Kidney (tissue), 14 donors: ENCODE data around the gene LTBP1. TPM values are rescaled to one million over a fixed set of nuclear protein-coding genes. Genes with fewer than 3 reads are reported as not detected.
A peak's percentile ranks its signal among the peaks of the same experiment; 100 is the strongest.

Experiments used
- DNase-seq, 5 donors: peaks; one replicate each; pipeline ENCODE4 v3.0.0-alpha.2; 2013 to 2020
- FAIRE-seq: peaks from 2 replicates; lab custom pipeline; 2012; peaks lifted over from hg19 to GRCh38; lab: Jason Lieb, UNC
- H3K27ac ChIP-seq, 2 donors: one replicate each; pipeline ENCODE4 v1.7.0; 2013; ENCODE audit warnings: low read depth in 2 of 2, low read length in 2 of 2, inconsistent platforms in 1 of 2
- H3K27me3 ChIP-seq: one replicate; pipeline ENCODE4 v1.7.1; 2013; ENCODE audit warnings: low read length, inconsistent platforms; ENCODE audit not compliant: control insufficient read depth, insufficient read depth
- H3K36me3 ChIP-seq, 3 donors: one replicate each; pipeline versions ENCODE4 v1.7.0 to v1.7.1; 2013; ENCODE audit warnings: low read length in 3 of 3, control low read depth in 1 of 3, inconsistent platforms in 1 of 3; ENCODE audit not compliant: insufficient read depth in 3 of 3, control insufficient read depth in 2 of 3
- H3K4me1 ChIP-seq, 3 donors: one replicate each; pipeline versions ENCODE4 v1.7.0 to v1.7.1; 2013; ENCODE audit warnings: low read length in 3 of 3, inconsistent platforms in 1 of 3, low read depth in 1 of 3; ENCODE audit not compliant: control insufficient read depth in 2 of 3, insufficient read depth in 2 of 3
- H3K4me3 ChIP-seq, 3 donors: one replicate each; pipeline versions ENCODE4 v1.7.0 to v1.8.1; 2013; ENCODE audit warnings: low read length in 3 of 3, control low read depth in 1 of 3, inconsistent platforms in 1 of 3
- H3K9ac ChIP-seq, 3 donors: one replicate each; pipeline versions ENCODE4 v1.7.0 to v1.7.1; 2013; ENCODE audit warnings: low read length in 3 of 3, control low read depth in 1 of 3, inconsistent platforms in 1 of 3
- H3K9me3 ChIP-seq, 3 donors: one replicate each; pipeline versions ENCODE4 v1.7.0 to v1.7.1; 2013; ENCODE audit warnings: low read length in 3 of 3, control low read depth in 1 of 3, inconsistent platforms in 1 of 3; ENCODE audit not compliant: control insufficient read depth in 2 of 3, insufficient read depth in 1 of 3
- intact Hi-C: fragments of 100-400 bp; cut with DNase I; formaldehyde crosslinking; loops from one replicate; pipeline ENCODE4 v1.11.1; 2022
- polyA plus RNA-seq: library from polyadenylated mRNA; stranded (reverse); fragments of 350-450 nt; fragmentation: Illumina TruSeq; extraction: RNeasy Lipid Tissue Mini Kit (QIAGEN cat#74804); gene quantifications from one replicate; pipeline ENCODE4 v1.2.3, GENCODE V29; 2014; ENCODE audit warnings: low read depth, low replicate concordance; ENCODE audit not compliant: insufficient read depth
- total RNA-seq: library from RNA; stranded (reverse); fragmentation: NEBNext Ultra II Directional; extraction: Animal tissue kit (Norgen Biotek cat#: 25700); gene quantifications from one replicate; pipeline ENCODE4 v1.2.1, GENCODE V29; 2021
- TF ChIP-seq, protein P1 (sequence below): IDR thresholded peaks from 3 replicates; pipeline ENCODE4 v1.5.1; 2012; ENCODE audit warnings: mild to moderate bottlenecking, moderate library complexity, borderline replicate concordance; ENCODE audit not compliant: insufficient read depth; ENCODE audit errors: extremely low read depth
- donor health status: control.
- donor health status: control.
- donor health status: control.
- donor health status: control.
- donor health status: control.
- donor health status: DM: yes; HTN: yes; CAD: no.
- donor health status: Normal renal cell carcinoma (clear cell type).

LTBP1 gene
- total and polyA plus RNA-seq, 2 donors from 2014 or later: 9.3 to 39.8 TPM

DNA sequence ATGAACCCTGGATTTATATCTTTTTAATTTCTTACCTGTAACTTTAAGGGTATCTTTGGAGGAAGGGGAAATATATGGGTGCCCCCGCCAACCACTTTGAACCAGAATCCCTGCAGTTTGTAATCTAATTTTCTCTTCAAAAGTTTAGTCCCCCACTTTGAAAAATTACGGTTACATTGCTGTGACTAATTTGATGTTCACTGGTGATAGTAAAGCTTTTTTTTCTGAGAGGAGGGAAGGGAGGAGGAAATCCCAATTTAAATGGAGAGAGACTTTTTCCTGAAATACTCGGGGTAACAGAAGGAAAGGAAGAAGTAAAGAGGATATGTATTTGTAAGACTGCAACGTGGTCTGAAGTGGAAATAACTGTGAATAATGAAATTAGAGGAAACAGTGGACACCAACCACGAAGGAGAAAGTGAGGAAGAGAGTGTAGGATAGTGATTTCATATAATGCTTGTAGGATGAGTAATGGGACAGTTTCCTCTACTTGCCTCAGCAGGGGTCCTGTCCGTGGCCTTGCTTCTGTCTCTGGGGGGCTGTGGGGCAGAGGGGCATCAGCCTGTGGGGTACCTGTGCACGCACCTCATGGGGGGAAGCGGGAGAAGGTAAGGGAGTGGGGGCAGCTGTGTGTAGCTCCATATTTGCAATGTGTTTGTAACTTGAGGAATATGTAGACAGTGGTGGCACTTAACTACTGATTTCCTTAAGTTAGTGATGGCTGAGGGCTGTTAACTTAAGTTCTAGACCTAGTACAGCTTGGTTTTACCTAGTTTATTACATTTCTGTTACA, 161.1 kb downstream of the LTBP1 start:
- Histone ChIP-seq H3K9ac (no peak overlapping the region), H3K27me3 (no peaks in the 10 kb centered on the region), H3K9me3 (no peaks in the 10 kb centered on the region), H3K36me3 (no peaks in the 10 kb centered on the region), H3K4me1 (no peaks in the 10 kb centered on the region), H3K27ac (no peak overlapping the region), H3K4me3 (no peak overlapping the region)
- TF ChIP-seq, protein P1, sequence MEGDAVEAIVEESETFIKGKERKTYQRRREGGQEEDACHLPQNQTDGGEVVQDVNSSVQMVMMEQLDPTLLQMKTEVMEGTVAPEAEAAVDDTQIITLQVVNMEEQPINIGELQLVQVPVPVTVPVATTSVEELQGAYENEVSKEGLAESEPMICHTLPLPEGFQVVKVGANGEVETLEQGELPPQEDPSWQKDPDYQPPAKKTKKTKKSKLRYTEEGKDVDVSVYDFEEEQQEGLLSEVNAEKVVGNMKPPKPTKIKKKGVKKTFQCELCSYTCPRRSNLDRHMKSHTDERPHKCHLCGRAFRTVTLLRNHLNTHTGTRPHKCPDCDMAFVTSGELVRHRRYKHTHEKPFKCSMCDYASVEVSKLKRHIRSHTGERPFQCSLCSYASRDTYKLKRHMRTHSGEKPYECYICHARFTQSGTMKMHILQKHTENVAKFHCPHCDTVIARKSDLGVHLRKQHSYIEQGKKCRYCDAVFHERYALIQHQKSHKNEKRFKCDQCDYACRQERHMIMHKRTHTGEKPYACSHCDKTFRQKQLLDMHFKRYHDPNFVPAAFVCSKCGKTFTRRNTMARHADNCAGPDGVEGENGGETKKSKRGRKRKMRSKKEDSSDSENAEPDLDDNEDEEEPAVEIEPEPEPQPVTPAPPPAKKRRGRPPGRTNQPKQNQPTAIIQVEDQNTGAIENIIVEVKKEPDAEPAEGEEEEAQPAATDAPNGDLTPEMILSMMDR: no peak
- FAIRE-seq (no peak), DNase-seq (no peak)
- intact Hi-C loops: no loop called here

DNA sequence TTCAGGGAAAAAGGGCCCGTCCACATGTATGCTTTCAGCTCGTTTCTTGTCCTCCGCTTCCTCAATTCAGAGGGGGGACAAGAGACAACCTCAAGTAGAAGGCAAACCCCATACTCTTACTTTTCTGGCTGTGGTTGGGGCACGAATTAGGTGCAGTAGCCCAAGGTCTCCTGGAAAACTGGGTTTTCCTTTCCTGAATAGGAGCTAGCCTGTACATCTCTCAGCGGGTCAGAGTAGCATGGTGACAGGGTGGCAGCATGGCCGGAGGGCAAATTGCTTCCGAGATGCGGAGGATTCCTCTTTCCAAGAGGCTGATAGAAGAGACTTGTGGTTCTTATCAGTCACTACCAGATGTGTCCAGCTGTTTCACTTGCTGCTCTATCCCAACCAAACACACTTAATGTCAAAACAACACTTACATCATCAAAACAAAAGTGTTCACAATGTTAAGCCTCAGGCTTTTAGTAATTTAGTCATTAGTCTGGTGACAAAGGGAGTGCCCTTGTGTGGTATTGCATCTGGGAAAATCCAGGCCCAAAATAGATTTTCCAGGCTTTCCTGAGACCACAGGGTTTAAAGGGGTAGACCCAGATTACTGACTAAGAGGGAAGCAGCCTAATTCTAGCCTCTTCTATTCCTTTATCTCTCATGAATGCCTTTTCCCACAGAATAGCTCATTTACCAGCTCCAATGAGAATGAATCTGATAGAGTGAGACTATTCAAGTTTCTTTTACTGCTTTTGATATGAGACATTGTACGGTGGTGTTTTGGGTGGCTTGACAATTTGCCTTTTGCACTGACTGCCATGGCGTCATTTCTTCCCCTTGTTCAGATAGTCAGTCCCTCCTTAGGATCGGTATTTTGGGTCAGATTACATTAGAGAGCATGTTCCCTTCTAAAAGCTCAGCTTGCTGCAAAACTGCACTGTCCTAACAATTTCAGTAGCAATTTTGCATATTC, 162.0 kb downstream of the LTBP1 start:
- H3K27me3 ChIP-seq: no peaks in the 10 kb centered on the region
- DNase-seq: peak in 2 of 5 donors; percentile 66 to 85
- no peaks in the 10 kb centered on the region for H3K36me3 ChIP-seq
- H3K4me3 ChIP-seq: no peak overlapping the region
- no peak overlapping the region for H3K27ac ChIP-seq
- H3K9ac ChIP-seq: no peak overlapping the region
- TF ChIP-seq, protein P1: no peak
- intact Hi-C loops: no loop called here
- no peak for FAIRE-seq
- H3K9me3 ChIP-seq: no peaks in the 10 kb centered on the region
- no peaks in the 10 kb centered on the region for H3K4me1 ChIP-seq

DNA sequence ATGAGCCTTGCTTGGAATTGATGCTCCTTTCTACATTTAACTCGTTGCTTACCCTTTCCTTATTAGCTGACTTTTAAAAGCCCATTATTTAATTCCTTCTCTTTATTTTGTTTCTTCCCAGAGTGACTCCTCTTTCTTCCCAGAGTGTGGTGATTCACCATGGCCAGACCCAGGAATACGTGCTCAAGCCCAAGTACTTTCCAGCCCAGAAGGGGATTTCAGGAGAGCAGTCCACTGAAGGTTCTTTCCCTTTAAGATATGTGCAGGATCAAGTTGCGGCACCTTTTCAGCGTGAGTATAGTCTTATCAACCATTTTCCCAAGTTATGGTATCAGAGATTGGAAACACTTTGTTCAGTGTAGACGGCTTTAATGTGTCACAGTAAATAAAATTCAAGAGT, 163.7 kb downstream of the LTBP1 start:
- FAIRE-seq (no peak), DNase-seq (no peak)
- Histone ChIP-seq H3K9ac (no peak overlapping the region), H3K4me1 (no peaks in the 10 kb centered on the region), H3K9me3 (no peaks in the 10 kb centered on the region), H3K4me3 (no peak overlapping the region), H3K36me3 (no peaks in the 10 kb centered on the region), H3K27me3 (no peaks in the 10 kb centered on the region), H3K27ac (no peak overlapping the region)
- TF ChIP-seq, protein P1: no peak
- intact Hi-C loops: no loop called here
